Ramos (cell line): ENCODE results near the gene GRB14.
"Not testable (repeated sequence)": the region's sequence is repeated elsewhere in the genome, so short reads cannot be mapped to it uniquely, and the experiment has no call there.

Experiments used
- in situ Hi-C: fragments of 300-500 bp; cut with MboI; formaldehyde crosslinking; loops from one replicate; pipeline ENCODE4 v1.14.3; 2022; ENCODE audit warnings: low sequenced_read_pairs; ENCODE audit not compliant: unreplicated experiment

Gene GRB14

DNA sequence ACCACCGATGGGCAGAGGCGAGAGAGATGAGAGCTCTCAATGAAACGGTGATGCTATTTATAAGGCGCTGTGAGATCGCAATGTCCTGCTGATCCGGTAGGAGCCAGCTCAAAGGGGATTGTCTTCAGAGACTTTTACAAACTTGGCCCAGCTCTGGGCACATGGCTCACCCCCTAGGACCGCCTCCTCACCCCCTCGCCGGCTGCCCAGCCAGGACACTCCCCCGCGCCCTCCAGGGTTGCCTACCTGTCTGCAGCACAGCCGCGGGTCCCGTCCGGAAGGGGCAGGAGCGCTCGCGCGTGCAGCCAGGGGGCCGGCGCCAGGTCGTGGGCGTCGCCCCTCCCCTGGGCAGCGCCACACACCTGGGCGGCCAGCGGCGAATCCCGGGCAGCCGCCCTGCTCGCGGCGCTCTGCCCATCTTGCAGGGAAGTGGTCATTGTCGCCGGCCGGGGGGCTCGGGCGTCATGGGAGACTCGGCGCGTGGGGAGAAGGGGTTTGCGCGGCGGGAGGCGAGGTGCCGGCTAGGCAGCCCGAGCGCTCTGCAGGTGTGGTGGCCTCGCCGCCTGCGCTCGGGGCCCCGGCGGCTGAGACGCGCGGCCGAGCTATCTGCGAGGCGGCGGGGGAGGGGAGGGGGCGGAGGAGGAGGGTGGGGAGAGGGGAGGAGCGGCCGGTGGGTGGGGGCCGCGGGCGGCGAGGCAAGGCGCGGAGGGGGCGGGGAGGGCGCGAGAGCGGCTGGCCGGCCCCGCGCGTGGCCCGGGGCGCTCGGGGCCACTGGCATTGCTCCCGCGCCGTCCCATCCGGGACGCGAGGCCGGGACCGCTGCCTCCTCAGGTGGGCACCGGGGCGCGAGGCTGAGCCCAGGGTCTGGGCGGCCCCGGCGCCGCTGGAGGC is at the start of gene GRB14:
GRB14 (minus strand) TSS at position 610 of the 891 bp plus-strand sequence; CDS start at position 437, 173 bp downstream.
- in situ Hi-C loops, result no loop called here

GRCh38 chr2:164669291-164669690 is 48.0 kb upstream of the GRB14 start:
- in situ Hi-C loops, result no loop called here

DNA sequence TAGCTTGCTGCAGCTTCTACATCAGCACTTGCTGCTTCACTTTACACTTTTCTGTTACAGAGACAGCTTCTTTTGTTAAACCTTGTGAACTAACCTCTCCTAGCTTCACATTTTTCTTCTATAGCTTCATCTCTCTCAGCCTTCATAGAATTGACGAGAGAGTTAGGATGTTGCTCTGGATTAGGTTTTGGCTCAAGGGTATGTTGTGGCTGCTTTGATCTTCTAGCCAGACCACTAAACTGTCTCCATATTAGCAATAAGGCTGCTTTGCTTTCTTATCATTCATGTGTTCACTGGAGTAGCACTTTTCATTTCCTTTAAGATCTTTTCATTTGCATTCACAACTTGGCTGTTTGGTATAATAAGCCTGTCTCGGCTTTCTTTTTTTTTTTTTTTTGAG is 46.3 kb upstream of the GRB14 start:
- in situ Hi-C loops, result no loop called here

DNA sequence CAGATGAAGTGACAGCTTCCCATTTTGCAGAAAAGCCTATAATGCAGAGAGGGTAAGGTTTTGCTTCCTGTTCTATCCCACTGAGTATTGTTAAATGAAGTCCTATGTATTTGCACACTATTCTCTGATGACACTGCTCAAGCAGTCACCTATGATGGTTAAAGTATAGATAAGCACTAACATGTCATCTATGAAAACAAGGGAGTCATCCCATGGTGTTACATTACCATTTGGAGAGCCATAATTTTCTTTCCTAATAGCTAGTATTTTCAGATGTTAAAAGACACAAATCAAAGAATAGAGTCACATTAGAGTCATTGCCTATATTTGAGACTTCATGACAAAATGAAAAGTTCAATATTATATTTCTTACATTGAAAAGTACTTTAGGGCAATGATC is 42.8 kb upstream of the GRB14 start:
- in situ Hi-C loops, result no loop called here

DNA sequence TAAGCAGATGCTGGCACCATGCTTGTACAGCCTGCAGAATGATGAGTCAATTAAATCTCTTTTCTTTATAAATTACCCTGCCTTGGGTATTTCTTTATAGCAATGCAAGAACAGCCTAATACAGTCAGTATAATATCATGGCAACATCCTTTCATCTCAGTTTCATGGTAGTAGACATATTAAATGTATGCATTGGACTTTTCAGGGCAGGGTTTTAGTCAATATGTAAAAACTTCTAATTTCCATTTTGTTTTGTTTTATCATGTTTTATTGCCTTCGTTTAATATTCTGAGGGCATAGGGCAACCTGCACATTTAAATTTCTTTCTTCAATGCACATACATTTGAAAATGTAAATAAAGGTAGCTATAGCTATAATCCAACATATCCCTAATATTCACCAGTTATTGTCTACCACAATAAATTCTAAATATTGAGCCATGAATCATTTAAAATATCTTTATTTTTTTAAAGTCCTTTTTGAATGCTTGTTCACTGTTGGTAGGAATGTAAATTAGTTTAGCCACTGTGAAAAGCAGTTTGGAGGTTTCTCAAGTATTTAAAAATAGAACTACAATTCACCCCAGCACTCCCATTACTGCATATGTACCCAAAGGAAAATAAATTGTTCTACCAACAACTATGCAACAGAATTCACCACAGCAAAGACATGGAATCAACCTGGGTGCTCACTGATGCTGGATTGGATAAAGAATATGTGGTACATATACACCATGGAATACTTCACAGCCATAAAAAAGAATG is 41.8 kb upstream of the GRB14 start:
- in situ Hi-C loops, result no loop called here

DNA sequence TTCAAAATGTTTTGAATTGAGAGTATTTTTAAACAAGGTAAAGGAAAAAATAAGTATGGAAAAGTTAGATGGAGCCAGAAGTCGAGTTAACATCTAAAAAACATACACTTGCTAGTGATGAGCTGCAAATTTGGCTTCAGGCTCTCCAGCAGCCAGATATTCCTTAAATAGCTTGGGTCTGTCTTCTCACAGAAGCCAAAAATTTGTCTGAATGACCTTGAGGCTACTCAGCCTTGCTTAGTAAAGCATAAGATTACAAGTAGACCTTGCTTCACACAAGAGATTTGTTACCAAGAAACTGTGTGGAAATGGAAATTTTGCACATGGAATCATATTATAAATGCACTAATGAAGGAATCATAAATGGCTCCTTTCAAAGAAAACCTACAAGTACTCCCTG is 40.8 kb upstream of the GRB14 start:
- in situ Hi-C loops, result no loop called here

GRCh38 chr2:164661349-164661748 is 40.1 kb upstream of the GRB14 start:
- in situ Hi-C loops, result no loop called here

- in situ Hi-C loops, result no loop called here
Measured at GRCh38 chr2:164657129-164657528, 35.8 kb upstream of the GRB14 start.

DNA sequence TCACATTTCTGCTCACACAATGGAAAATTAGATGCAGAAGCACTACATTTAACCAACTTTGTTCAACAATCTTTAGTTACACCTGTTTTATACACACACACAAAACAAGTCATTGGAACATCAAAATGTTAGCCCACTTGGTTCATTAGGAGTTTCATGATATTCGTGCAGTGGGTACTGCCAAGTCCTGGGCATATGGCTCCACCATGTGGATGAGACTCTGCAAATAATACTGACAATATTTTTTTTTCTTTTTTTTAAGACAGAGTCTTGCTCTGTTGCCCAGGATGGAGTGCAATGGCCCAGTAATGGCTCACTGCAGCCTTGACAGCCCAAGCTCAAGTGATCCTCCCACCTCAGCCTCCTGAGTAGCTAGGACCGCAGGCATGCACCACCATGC is 34.5 kb upstream of the GRB14 start:
- in situ Hi-C loops, result no loop called here

- in situ Hi-C loops, result no loop called here
Measured at GRCh38 chr2:164655336-164655735, 34.1 kb upstream of the GRB14 start.

GRCh38 chr2:164651361-164651760 is 30.1 kb upstream of the GRB14 start:
- in situ Hi-C loops, result no loop called here

DNA sequence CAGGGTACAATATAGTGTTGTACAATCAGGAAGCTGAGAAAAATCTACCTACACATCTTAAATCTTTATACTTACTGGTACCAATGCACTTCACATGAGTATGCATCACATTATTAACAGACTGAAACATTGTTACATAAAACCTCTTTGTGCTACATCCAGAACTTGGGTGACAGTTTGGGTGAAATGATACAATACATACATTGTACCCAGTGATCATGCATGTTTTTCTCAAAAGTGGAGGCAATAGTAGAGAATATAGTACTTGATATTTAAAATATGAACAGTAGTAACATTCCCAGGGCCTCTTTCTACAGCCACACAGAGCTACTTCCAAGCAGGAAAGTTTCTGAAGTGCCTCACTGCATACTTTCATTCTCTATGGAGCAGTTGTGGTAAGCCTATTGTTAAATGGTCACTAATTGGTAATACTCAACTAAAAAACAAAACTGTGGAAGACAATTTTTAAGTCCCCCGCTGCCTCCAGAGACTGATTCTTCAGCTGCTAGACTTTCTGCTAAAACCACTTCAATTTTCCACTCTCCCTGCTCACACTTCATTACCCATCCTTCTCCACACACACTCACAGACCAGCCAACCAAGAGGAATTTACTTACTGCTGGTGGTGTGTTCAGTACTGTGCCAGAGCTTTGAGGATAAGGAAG is 22.9 kb upstream of the GRB14 start:
- in situ Hi-C loops, result no loop called here

DNA sequence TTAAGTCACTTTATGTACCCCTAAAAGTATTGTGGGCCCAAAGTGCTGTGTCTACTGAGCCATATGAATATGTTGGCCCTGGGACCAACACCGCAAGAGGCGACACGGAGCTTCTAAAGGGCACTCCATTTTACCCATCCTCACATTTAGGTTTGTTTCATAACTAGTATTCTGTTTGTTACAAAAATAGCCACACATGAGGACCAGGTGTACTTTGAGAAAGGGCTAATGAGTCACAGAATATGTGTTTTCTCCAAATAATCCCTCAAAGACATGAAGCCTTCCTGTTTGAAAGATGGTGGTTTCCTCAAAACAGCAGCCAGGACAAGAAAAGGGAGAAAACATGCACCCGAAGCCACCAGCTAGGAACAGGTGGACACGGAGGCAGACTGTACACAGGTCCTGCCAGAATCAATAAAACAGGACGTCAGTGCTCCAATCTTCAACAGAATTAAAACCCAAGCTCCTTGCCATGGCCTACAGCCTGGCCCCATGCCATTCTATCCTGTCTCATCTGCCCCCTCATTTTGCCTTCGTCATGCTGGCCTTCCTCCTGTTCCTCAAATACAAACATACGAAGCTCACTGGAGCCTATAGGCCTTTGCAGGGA is 21.8 kb upstream of the GRB14 start:
- in situ Hi-C loops, result no loop called here

DNA sequence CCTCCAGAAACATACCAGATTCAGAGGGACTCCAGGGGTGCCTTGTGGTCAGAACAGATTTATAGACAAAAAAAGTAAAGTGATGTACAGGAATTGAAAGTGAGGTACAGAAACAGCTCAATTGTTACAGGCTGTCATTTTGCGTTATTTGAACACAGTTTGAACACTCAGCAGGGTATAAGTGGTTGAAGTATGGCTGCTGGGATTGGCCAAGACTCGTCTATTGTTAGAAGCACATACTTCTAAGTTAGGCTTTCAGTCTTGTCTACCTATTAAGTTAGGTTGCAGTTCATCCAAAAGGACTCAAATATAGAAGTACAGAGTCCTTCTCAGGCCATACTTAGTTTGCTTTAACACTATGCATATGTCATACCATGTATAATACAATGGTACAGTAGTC is 21.0 kb upstream of the GRB14 start:
- in situ Hi-C loops, result no loop called here

- in situ Hi-C loops, result not testable (repeated sequence)
Measured at GRCh38 chr2:164628319-164628718, 7.0 kb upstream of the GRB14 start.

- in situ Hi-C loops, result no loop called here
Measured at GRCh38 chr2:164625378-164625971, 4.2 kb upstream of the GRB14 start.

- in situ Hi-C loops, result no loop called here
Measured at GRCh38 chr2:164624316-164624715, 3.0 kb upstream of the GRB14 start.

DNA sequence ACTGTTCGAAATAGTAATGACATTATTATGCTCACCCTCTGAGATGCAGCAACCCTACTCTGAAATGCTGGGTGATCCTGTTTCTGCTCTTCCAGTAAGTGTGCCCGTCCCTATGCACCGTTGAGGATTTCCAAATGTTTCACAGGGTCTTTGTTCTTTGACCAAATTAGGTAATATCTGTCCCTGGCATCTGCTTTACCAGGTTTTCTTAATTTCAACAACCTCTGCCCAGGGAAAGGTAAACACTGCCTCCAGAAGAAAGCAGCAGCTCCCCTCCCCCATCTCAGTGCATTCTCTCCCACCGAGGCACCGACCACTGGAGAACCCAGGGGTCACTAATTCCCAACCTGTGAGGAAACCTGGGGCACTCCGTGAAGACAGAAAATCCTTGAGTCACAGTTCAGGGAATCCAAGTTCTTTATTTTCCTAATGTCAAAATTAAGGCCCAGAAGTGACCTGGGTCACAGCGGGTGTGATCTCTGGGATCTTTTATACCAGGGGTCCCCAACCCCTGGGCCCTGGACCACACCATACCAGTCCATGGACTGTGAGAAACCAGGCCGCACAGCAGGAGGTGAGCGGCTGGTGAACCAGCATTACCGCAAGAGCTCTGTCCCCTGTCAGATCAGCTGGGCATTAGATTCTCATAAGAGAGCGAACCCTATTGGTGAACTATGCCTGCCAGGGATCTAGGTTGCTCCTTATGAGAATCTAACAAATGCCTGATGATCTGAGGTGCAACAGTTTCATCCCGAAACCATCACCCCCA is 1.2 kb upstream of the GRB14 start:
- in situ Hi-C loops, result no loop called here

DNA sequence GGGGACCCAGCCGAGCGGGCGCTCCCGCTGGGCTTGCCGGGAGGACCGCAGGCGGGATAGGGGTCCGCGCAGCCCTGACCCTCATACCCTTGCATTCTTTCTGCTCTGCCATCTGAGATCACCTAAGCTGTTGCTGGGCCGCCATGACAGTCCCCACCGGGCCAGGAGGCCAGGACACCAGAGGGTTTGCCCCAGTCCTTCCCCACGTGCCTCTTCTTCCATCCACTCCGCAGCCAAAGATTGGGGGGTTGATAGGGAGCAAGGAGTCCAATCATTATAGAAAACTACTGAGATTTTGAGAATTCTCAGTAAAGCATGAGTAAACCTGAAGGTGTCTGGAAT is 453 bp upstream of the GRB14 start:
- in situ Hi-C loops, result no loop called here

DNA sequence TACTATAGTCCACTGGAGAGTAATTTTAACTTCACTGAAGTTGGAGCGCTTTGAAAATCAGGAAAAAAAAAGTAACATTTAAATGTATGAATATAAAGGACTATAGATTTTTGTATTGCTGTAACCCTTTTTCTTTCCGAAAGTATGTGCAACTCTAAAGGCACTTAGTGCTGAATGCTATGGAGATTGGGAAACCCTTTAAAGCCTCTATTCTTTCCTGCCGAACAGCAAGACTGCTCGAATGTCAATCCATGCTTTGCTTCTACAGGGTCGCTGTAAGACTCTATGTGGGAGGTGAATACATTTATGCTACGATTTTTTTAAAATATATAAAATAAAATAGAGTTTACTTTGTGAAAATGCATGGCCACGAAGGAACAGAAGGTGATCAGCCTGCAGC is 825 bp downstream of the GRB14 start:
- in situ Hi-C loops, result no loop called here
